ENCODE results near the gene PDIA4.

PDIA4 gene

GRCh38 chr7:148963583-148964482 lies 64.5 kb downstream of the PDIA4 start:
- no peak for DNase-seq

GRCh38 chr7:148962823-148963582 lies 65.3 kb downstream of the PDIA4 start:
- DNase-seq, result peak; percentile 62

- DNase-seq, result no peak
Measured at GRCh38 chr7:148962440-148962822, 65.9 kb downstream of the PDIA4 start.

- no peak for DNase-seq
Measured at GRCh38 chr7:148959726-148960125, 68.6 kb downstream of the PDIA4 start.

- no peak for DNase-seq
Measured at GRCh38 chr7:148958061-148958460, 70.2 kb downstream of the PDIA4 start.

GRCh38 chr7:148954766-148955165 lies 73.5 kb downstream of the PDIA4 start:
- no peak for DNase-seq

GRCh38 chr7:148953676-148954075 lies 74.6 kb downstream of the PDIA4 start:
- DNase-seq, result no peak
